ENCODE data around the gene TAX1BP3. TPM values are rescaled to one million over a fixed set of nuclear protein-coding genes. Genes with fewer than 3 reads are reported as not detected.
A peak's percentile ranks its signal among the peaks of the same experiment; 100 is the strongest.

Gene TAX1BP3
- total and polyA plus RNA-seq, 2 of the 4 experiments (the other 2 are of a cell fraction), result 146 to 176 TPM

DNA sequence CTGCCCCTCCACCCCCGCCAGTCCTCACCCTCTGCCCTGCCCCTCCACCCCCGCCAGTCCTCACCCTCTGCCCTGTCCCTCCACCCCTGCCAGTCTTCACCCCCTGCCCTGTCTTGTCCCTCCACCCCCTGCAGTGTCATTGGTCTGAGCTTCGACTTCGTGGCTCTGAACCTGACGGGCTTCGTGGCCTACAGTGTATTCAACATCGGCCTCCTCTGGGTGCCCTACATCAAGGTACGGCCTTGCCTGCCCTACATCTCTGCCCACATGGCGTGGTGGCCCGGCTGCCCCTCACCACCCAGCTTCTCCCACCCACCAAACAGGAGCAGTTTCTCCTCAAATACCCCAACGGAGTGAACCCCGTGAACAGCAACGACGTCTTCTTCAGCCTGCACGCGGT is 12.0 kb downstream of the TAX1BP3 start:
- H2AFZ ChIP-seq (replicated peaks; ENCODE audit: low read length, poor library complexity), result no peak overlapping the region
- ChIA-PET POLR2A (ENCODE audit: unreplicated experiment) (no interaction called here), CTCF (no interaction called here)
- TF ChIP-seq, protein P1, sequence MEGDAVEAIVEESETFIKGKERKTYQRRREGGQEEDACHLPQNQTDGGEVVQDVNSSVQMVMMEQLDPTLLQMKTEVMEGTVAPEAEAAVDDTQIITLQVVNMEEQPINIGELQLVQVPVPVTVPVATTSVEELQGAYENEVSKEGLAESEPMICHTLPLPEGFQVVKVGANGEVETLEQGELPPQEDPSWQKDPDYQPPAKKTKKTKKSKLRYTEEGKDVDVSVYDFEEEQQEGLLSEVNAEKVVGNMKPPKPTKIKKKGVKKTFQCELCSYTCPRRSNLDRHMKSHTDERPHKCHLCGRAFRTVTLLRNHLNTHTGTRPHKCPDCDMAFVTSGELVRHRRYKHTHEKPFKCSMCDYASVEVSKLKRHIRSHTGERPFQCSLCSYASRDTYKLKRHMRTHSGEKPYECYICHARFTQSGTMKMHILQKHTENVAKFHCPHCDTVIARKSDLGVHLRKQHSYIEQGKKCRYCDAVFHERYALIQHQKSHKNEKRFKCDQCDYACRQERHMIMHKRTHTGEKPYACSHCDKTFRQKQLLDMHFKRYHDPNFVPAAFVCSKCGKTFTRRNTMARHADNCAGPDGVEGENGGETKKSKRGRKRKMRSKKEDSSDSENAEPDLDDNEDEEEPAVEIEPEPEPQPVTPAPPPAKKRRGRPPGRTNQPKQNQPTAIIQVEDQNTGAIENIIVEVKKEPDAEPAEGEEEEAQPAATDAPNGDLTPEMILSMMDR (conservative IDR thresholded peaks at IDR 0.05; ENCODE audit: low read depth, low read length), result no peak
- TF ChIP-seq, protein P2, sequence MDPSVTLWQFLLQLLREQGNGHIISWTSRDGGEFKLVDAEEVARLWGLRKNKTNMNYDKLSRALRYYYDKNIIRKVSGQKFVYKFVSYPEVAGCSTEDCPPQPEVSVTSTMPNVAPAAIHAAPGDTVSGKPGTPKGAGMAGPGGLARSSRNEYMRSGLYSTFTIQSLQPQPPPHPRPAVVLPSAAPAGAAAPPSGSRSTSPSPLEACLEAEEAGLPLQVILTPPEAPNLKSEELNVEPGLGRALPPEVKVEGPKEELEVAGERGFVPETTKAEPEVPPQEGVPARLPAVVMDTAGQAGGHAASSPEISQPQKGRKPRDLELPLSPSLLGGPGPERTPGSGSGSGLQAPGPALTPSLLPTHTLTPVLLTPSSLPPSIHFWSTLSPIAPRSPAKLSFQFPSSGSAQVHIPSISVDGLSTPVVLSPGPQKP (IDR thresholded peaks at IDR 0.05; ENCODE audit: borderline replicate concordance, low read depth, low read length), result no peak
- TF ChIP-seq MXI1 (IDR thresholded peaks at IDR 0.05; ENCODE audit: borderline replicate concordance, low read depth, low read length), result no peak
- no peak for TF ChIP-seq POLR2A (IDR thresholded peaks at IDR 0.05; ENCODE audit: low read depth, low read length)
- TF ChIP-seq RFX5 (IDR thresholded peaks at IDR 0.05; ENCODE audit: low read depth, low read length), result no peak
- TF ChIP-seq FOS (IDR thresholded peaks at IDR 0.05; ENCODE audit: low read depth, low read length), result no peak
- no peak for TF ChIP-seq SMC3 (IDR thresholded peaks at IDR 0.05; ENCODE audit: low read depth, low read length)
- TF ChIP-seq CEBPB (IDR thresholded peaks at IDR 0.05; ENCODE audit: low read depth, low read length), result no peak
- no peak for TF ChIP-seq RCOR1 (IDR thresholded peaks at IDR 0.05; ENCODE audit: insufficient replicate concordance, low read length)
- TF ChIP-seq NFE2L2 (IDR thresholded peaks at IDR 0.05; ENCODE audit: low read depth, low read length), result no peak
- TF ChIP-seq, protein P3, sequence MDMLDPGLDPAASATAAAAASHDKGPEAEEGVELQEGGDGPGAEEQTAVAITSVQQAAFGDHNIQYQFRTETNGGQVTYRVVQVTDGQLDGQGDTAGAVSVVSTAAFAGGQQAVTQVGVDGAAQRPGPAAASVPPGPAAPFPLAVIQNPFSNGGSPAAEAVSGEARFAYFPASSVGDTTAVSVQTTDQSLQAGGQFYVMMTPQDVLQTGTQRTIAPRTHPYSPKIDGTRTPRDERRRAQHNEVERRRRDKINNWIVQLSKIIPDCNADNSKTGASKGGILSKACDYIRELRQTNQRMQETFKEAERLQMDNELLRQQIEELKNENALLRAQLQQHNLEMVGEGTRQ (IDR thresholded peaks at IDR 0.05; ENCODE audit: low read depth, low read length), result no peak
- no peak overlapping the region for H4K91ac ChIP-seq (ENCODE audit: insufficient read depth, low read depth, low read length)
- no peak overlapping the region for H4K5ac ChIP-seq (ENCODE audit: low read depth, low read length)
- no peaks in the 10 kb centered on the region for H3K9me3 ChIP-seq (ENCODE audit: control insufficient read depth, insufficient read depth, low read length)
- H3K9ac ChIP-seq (ENCODE audit: low read depth, low read length), result no peak overlapping the region
- H3K36me3 ChIP-seq (ENCODE audit: control insufficient read depth, insufficient read depth, low read length), result peaks cover 11% of the 10 kb centered on the region; the same call in 1 of the 2 replicates
- no peak overlapping the region for H3K14ac ChIP-seq (replicated peaks; ENCODE audit: low read depth, low read length)
- H3K9me1 ChIP-seq (ENCODE audit: insufficient read depth, low read length), result peaks cover 21% of the 10 kb centered on the region
- no peak overlapping the region for H4K8ac ChIP-seq (ENCODE audit: low read depth in 2 of 2, low read length in 2 of 2)
- H2BK120ac ChIP-seq (ENCODE audit: low read depth, low read length), result no peak overlapping the region
- ATAC-seq (ENCODE audit: low read depth), result no peak
- H3K4me3 ChIP-seq (ENCODE audit: insufficient read depth, low read depth, low read length), result no peak overlapping the region
- H3K27me3 ChIP-seq (ENCODE audit: control insufficient read depth, insufficient read depth, low read length), result no peaks in the 10 kb centered on the region
- H2BK5ac ChIP-seq (ENCODE audit: low read depth, low read length, poor library complexity, severe bottlenecking), result no peak overlapping the region
- H2AK5ac ChIP-seq (ENCODE audit: low read depth, low read length), result peak overlapping the region; percentile 24; the same call in 1 of the 2 replicates
- H3K4me2 ChIP-seq (ENCODE audit: low read depth, low read length), result no peak overlapping the region
- no peak for DNase-seq
- H3K18ac ChIP-seq (ENCODE audit: low read depth, low read length), result no peak overlapping the region
- in situ Hi-C loops (cut with MboI; ENCODE audit: low sequenced_read_pairs), result no loop called here
- dilution Hi-C loops (cut with HindIII; ENCODE audit: low sequenced_read_pairs, unreplicated experiment), result no loop called here
- peaks cover 19% of the 10 kb centered on the region for H4K20me1 ChIP-seq (ENCODE audit: insufficient read depth, low read length)
- H3K27ac ChIP-seq (ENCODE audit: insufficient read depth, low read length), result no peak overlapping the region
- WGBS, 2 experiments (ENCODE audit: extremely low coverage in 2 of 2, insufficient read length in 1 of 2), result no CpG with 5 or more reads among the region's 16 CpGs
- H3K56ac ChIP-seq (ENCODE audit: extremely low read depth, insufficient read depth, low read length), result no peak overlapping the region
- H2AK9ac ChIP-seq (replicated peaks; ENCODE audit: low read depth, low read length, poor library complexity), result peak overlapping the region; percentile 42
- intact Hi-C loops (cut with micrococcal nuclease), result no loop called here
- H3K4me1 ChIP-seq (ENCODE audit: control insufficient read depth, insufficient read depth, low read length), result peaks cover 8% of the 10 kb centered on the region
- no peak overlapping the region for H2BK20ac ChIP-seq (ENCODE audit: low read depth, low read length)
- H3K79me1 ChIP-seq (ENCODE audit: low read depth in 1 of 2, low read length in 2 of 2), result peaks cover 0 to 13% of the 10 kb centered on the region in 2 experiments; a peak in 2 of 4 replicates
- no peak overlapping the region for H3K23ac ChIP-seq (ENCODE audit: low read depth, low read length)
- H3K4ac ChIP-seq (ENCODE audit: low read depth, low read length), result no peak overlapping the region; the same call in 1 of the 2 replicates
- H2BK15ac ChIP-seq (ENCODE audit: low read depth, low read length), result no peak overlapping the region
- BruUV-seq (replicated peaks), result no TSS peak

All from IMR-90 (cell line).